Vagina (tissue), 2 donors: ENCODE measurements around the gene PLPP1. TPM values are rescaled to one million over a fixed set of nuclear protein-coding genes. Genes with fewer than 3 reads are reported as not detected.

Experiments used
- DNase-seq, 2 donors: peaks; one replicate each; pipeline ENCODE4 v3.0.0-alpha.2; 2017; ENCODE audit errors: extremely low spot score in 2 of 2
- H3K27ac ChIP-seq: fragments of 200-600 bp; sonication (generic); one replicate; pipeline ENCODE4 v1.5.1; 2019
- H3K27me3 ChIP-seq: fragments of 200-600 bp; sonication (generic); one replicate; pipeline ENCODE4 v1.5.1; 2019
- H3K36me3 ChIP-seq, 2 donors: fragments of 200-600 bp; sonication (generic); one replicate each; pipeline ENCODE4 v1.5.1; 2017 to 2019
- H3K4me1 ChIP-seq: fragments of 200-600 bp; sonication (generic); one replicate; pipeline ENCODE4 v1.5.1; 2019
- H3K4me3 ChIP-seq, 2 donors: fragments of 200-600 bp; sonication (generic); 1 replicate in 1 of 2; 2 replicates in 1 of 2; pipeline ENCODE4 v1.5.1; 2016 to 2019
- H3K9me3 ChIP-seq: fragments of 200-600 bp; sonication (generic); one replicate; pipeline ENCODE4 v1.5.1; 2019
- CTCF ChIP-seq, 3 experiments: fragments of 450-650 bp in 2 of 3; fragments of 200-600 bp in 1 of 3; sonication (generic) in 1 of 3; IDR thresholded peaks; one replicate each; pipeline ENCODE4 v1.5.1; 2017 to 2019; ENCODE audit warnings: antibody characterized with exemption in 3 of 3, mild to moderate bottlenecking in 2 of 3, moderate library complexity in 2 of 3
- POLR2A ChIP-seq, 2 donors: fragments of 450-650 bp; IDR thresholded peaks; one replicate each; pipeline ENCODE4 v1.6.1; 2017; ENCODE audit warnings: antibody characterized with exemption in 2 of 2, mild to moderate bottlenecking in 2 of 2, moderate library complexity in 2 of 2
- POLR2AphosphoS5 ChIP-seq, 2 donors: sonication (generic); formaldehyde crosslinking; IDR thresholded peaks; one replicate each; pipeline ENCODE4 v1.9.0; 2017; ENCODE audit warnings: antibody characterized with exemption in 2 of 2, mild to moderate bottlenecking in 2 of 2, low read depth in 1 of 2; ENCODE audit not compliant: insufficient read depth in 1 of 2
- intact Hi-C: fragments of 100-400 bp; cut with DNase I; formaldehyde crosslinking; loops from one replicate; pipeline ENCODE4 v1.15.1; 2023
- microRNA-seq: library from miRNA; unstranded; fragments of <30 nt; microRNA quantifications from one replicate; pipeline ENCODE4, GENCODE V29; 2017; ENCODE audit warnings: borderline number of aligned reads, borderline replicate concordance
- small RNA-seq: library from RNA; depleted of rRNA; stranded (forward); fragments of <200 nt; gene quantifications from one replicate; pipeline ENCODE3, GENCODE V24; 2016
- total RNA-seq: library from RNA; depleted of rRNA; stranded (reverse); fragments of >200 nt; gene quantifications from one replicate; pipeline ENCODE4 v1.2.3, GENCODE V29; 2016

The PLPP1 gene
- total RNA-seq, 1 donor from 2014 or later = 283 TPM

GRCh38 chr5:55385846-55386245 is 148.9 kb downstream of the PLPP1 start:
- H3K4me3 ChIP-seq = no peak overlapping the region
- TF ChIP-seq CTCF (IDR thresholded peaks at IDR 0.05) (no peak), POLR2A (IDR thresholded peaks at IDR 0.05) (no peak), POLR2AphosphoS5 (IDR thresholded peaks at IDR 0.05; ENCODE audit: insufficient read depth in 1 of 2, low read depth in 1 of 2) (no peak)
- intact Hi-C loops = no loop called here
- H3K27ac ChIP-seq = no peak overlapping the region
- H3K9me3 ChIP-seq = peaks cover 9% of the 10 kb centered on the region
- H3K36me3 ChIP-seq = peaks cover 0 to 18% of the 10 kb centered on the region in 2 donors
- no peaks in the 10 kb centered on the region for H3K4me1 ChIP-seq
- DNase-seq = no peak
- H3K27me3 ChIP-seq = no peaks in the 10 kb centered on the region

- intact Hi-C loops = no loop called here
- Histone ChIP-seq H3K4me1 (no peaks in the 10 kb centered on the region), H3K27ac (no peak overlapping the region), H3K4me3 (no peak overlapping the region), H3K36me3 (peaks cover 0 to 18% of the 10 kb centered on the region in 2 donors), H3K9me3 (peaks cover 9% of the 10 kb centered on the region), H3K27me3 (no peaks in the 10 kb centered on the region)
- DNase-seq = no peak
- TF ChIP-seq POLR2A (IDR thresholded peaks at IDR 0.05) (no peak), POLR2AphosphoS5 (IDR thresholded peaks at IDR 0.05; ENCODE audit: insufficient read depth in 1 of 2, low read depth in 1 of 2) (no peak), CTCF (IDR thresholded peaks at IDR 0.05) (no peak)
Observed at GRCh38 chr5:55385227-55385626, 149.5 kb downstream of the PLPP1 start.

DNA sequence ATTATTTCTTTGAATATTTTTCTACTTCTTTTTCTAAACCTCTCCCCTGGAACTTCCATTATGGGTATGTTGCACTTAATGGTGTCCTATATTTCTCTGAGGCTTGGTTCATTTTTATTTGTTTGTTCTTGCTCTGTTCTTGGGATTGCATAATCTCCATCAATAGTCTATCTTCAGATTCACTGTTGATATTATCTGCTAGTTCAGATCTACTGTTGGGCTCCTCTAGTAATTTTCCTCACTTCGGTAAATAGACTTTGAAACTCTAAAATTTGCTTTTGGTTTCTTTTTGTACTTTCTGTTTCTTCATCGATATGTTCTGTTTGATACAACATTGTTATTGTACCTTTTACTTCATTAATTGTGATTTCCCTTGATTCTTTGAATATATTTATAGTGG is 150.7 kb downstream of the PLPP1 start:
- Histone ChIP-seq H3K36me3 (peaks cover 0 to 24% of the 10 kb centered on the region in 2 donors), H3K27me3 (no peaks in the 10 kb centered on the region), H3K4me3 (no peak overlapping the region), H3K4me1 (no peaks in the 10 kb centered on the region), H3K27ac (no peak overlapping the region), H3K9me3 (peaks cover 9% of the 10 kb centered on the region)
- TF ChIP-seq CTCF (IDR thresholded peaks at IDR 0.05) (no peak), POLR2AphosphoS5 (IDR thresholded peaks at IDR 0.05; ENCODE audit: insufficient read depth in 1 of 2, low read depth in 1 of 2) (no peak)
- intact Hi-C loops = no loop called here
- DNase-seq = no peak

DNA sequence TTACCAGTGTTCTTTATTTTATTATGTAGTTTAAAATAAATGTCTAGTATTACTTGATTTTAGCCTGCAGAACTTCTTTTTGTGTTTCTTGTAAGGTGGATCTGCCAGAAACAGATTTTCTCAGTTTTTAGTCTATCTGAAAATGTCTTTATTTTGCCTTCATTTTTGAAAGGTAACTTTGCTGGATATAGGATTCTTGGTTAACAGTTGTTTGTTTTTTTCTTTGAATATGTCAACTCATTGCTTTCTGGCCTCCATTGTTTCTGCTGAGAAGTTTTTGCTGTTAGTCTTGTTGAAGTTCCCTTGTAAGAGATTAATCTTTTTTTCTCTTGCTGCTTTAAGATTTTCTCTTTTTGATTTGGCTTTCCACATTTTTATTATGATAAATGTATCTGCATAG is 151.5 kb downstream of the PLPP1 start:
- H3K36me3 ChIP-seq = peaks cover 0 to 24% of the 10 kb centered on the region in 2 donors
- TF ChIP-seq CTCF (IDR thresholded peaks at IDR 0.05) (no peak), POLR2AphosphoS5 (IDR thresholded peaks at IDR 0.05; ENCODE audit: insufficient read depth in 1 of 2, low read depth in 1 of 2) (no peak)

DNA sequence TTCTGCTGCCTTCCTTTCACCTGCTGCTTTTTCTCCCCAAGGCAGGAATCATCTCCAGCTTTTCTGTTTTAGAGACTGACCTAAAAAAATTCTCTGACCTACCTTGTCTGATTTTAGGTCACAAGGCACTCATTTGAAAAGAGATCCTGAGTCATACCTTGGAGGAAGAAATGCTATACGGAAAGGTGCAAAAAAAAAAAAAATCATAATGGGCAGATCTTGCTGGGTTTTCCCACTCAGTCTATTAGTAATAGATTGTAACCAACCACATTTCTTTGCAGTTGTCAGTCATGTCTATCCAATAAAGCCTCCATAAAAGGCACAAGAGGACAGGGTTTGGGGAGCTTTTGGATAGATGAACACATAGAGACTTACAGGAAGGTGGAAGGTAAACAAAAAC is 157.0 kb downstream of the PLPP1 start:
- Histone ChIP-seq H3K27me3 (no peaks in the 10 kb centered on the region), H3K4me3 (no peak overlapping the region), H3K27ac (no peak overlapping the region), H3K36me3 (peaks cover 0 to 28% of the 10 kb centered on the region in 2 donors), H3K4me1 (no peaks in the 10 kb centered on the region), H3K9me3 (no peaks in the 10 kb centered on the region)
- DNase-seq = no peak
- no peak for TF ChIP-seq POLR2AphosphoS5 (IDR thresholded peaks at IDR 0.05; ENCODE audit: insufficient read depth in 1 of 2, low read depth in 1 of 2)
- no peak for TF ChIP-seq POLR2A (IDR thresholded peaks at IDR 0.05)
- no peak for TF ChIP-seq CTCF (IDR thresholded peaks at IDR 0.05)
- intact Hi-C loops = no loop called here

More for the DNA sequence above, 151.5 kb downstream of the PLPP1 start:
- Histone ChIP-seq H3K27me3 (no peaks in the 10 kb centered on the region), H3K4me3 (no peak overlapping the region), H3K9me3 (peaks cover 9% of the 10 kb centered on the region), H3K27ac (no peak overlapping the region), H3K4me1 (no peaks in the 10 kb centered on the region)
- intact Hi-C loops = no loop called here
- DNase-seq = no peak

Small RNA genes lying within 50 kb of the gene (microRNA-seq; reads per million reads assigned to microRNA genes)
- gene MIR5687 = not detected

Small RNA genes lying within 50 kb of the gene (small RNA-seq; reads per million reads assigned to genes)
- not detected for gene MIR5687

Other genes starting within 250 kb of the PLPP1 start
- 19.2 TPM for gene DHX29, start 227.3 kb downstream of the PLPP1 start, total RNA-seq
- gene MTREX, start 227.0 kb downstream of the PLPP1 start, total RNA-seq = 68.0 TPM
- gene SLC38A9, start 177.4 kb upstream of the PLPP1 start, total RNA-seq = 23.3 TPM
- gene DDX4, start 203.1 kb upstream of the PLPP1 start, total RNA-seq = not detected